HPDE6-E6E7 (cell line): ENCODE measurements around the gene ELL.

ENCODE experiments used
- DNase-seq: peaks from one replicate; pipeline ENCODE4 v3.0.0; 2011; ENCODE audit warnings: missing footprints; ENCODE audit errors: extremely low spot score

The ELL gene

GRCh38 chr19:18469069-18469846 lies 52.6 kb downstream of the ELL start:
- no peak for DNase-seq

GRCh38 chr19:18468517-18468916 lies 53.4 kb downstream of the ELL start:
- no peak for DNase-seq

GRCh38 chr19:18467978-18468377 lies 53.9 kb downstream of the ELL start:
- no peak for DNase-seq

GRCh38 chr19:18466354-18466753 lies 55.5 kb downstream of the ELL start:
- no peak for DNase-seq

GRCh38 chr19:18465964-18466339 lies 55.9 kb downstream of the ELL start:
- DNase-seq, result no peak

- no peak for DNase-seq
Measured at GRCh38 chr19:18465214-18465963, 56.5 kb downstream of the ELL start.

- DNase-seq, result no peak
Measured at GRCh38 chr19:18464646-18465045, 57.2 kb downstream of the ELL start.

- no peak for DNase-seq
Measured at GRCh38 chr19:18461471-18461870, 60.4 kb downstream of the ELL start.

GRCh38 chr19:18460900-18461299 lies 61.0 kb downstream of the ELL start:
- DNase-seq, result no peak

- DNase-seq, result no peak
Measured at GRCh38 chr19:18457483-18458331, 64.2 kb downstream of the ELL start.

GRCh38 chr19:18456974-18457373 lies 64.9 kb downstream of the ELL start:
- DNase-seq, result no peak

GRCh38 chr19:18456279-18456678 lies 65.6 kb downstream of the ELL start:
- no peak for DNase-seq

GRCh38 chr19:18453269-18454024 lies 68.4 kb downstream of the ELL start:
- DNase-seq, result no peak

GRCh38 chr19:18452386-18452785 lies 69.5 kb downstream of the ELL start:
- DNase-seq, result no peak

GRCh38 chr19:18450931-18451836 lies 70.7 kb downstream of the ELL start:
- peak; percentile 67 for DNase-seq

GRCh38 chr19:18450021-18450930 lies 71.6 kb downstream of the ELL start:
- DNase-seq, result no peak

- no peak for DNase-seq
Measured at GRCh38 chr19:18449552-18449951, 72.3 kb downstream of the ELL start.

- no peak for DNase-seq
Measured at GRCh38 chr19:18446811-18447359, 75.0 kb downstream of the ELL start.

- no peak for DNase-seq
Measured at GRCh38 chr19:18446145-18446810, 75.6 kb downstream of the ELL start.
